PC-3 (cell line): ENCODE measurements around the gene MAP3K9. TPM values are rescaled to one million over a fixed set of nuclear protein-coding genes. Genes with fewer than 3 reads are reported as not detected.
A peak's percentile ranks its signal among the peaks of the same experiment; 100 is the strongest.

Source experiments
- ATAC-seq: fragments of 200-7000 bp; cut with Tn5 transposase; 2 replicates; pipeline ENCODE4 v1.9.1; 2020; ENCODE audit warnings: mild to moderate bottlenecking, moderate library complexity
- BruUV-seq: library from RNA; stranded (reverse); fragments of 400-500 nt; replicated peaks from 2 replicates; lab custom pipeline; 2021; lab: Mats Ljungman, UMichigan
- CTCF ChIA-PET: fragments of 300-600 bp; sonication (Branson Sonifier 250); formaldehyde crosslinking; loops from one replicate; lab custom pipeline; 2022; ENCODE audit warnings: antibody characterized with exemption; lab: Charles Lee
- POLR2A ChIA-PET: fragments of 300-600 bp; sonication (Branson Sonifier 250); formaldehyde crosslinking; loops from one replicate; lab custom pipeline; 2022; ENCODE audit warnings: antibody characterized with exemption; ENCODE audit not compliant: unreplicated experiment; lab: Charles Lee
- DNase-seq: peaks from one replicate; pipeline ENCODE4 v3.0.0-alpha.2; 2015
- H2AFZ ChIP-seq: fragments of 300-600 bp; sonication (generic); 2 replicates; pipeline ENCODE4 v1.6.0; 2016; ENCODE audit warnings: antibody characterized with exemption, low read length
- H3F3A ChIP-seq: fragments of 300-600 bp; sonication (generic); one replicate; pipeline ENCODE4 v1.6.0; 2017; ENCODE audit warnings: antibody characterized with exemption, low read length, control low read depth, mild to moderate bottlenecking; ENCODE audit not compliant: unreplicated experiment
- H3K27ac ChIP-seq: fragments of 300-600 bp; sonication (generic); 2 replicates; pipeline ENCODE4 v1.5.1; 2016; ENCODE audit warnings: mild to moderate bottlenecking, low read length
- H3K27me3 ChIP-seq: fragments of 300-600 bp; sonication (generic); 2 replicates; pipeline ENCODE4 v1.6.1; 2016; ENCODE audit warnings: low read length, mixed read lengths
- H3K36me3 ChIP-seq: fragments of 300-600 bp; sonication (generic); 2 replicates; pipeline ENCODE4 v1.6.1; 2016; ENCODE audit warnings: low read depth, mixed run types, low read length, mixed read lengths
- H3K4me1 ChIP-seq: fragments of 300-600 bp; sonication (generic); 2 replicates; pipeline ENCODE4 v1.5.1; 2016; ENCODE audit warnings: low read length; ENCODE audit not compliant: insufficient read depth
- H3K4me2 ChIP-seq: fragments of 300-600 bp; sonication (generic); 2 replicates; pipeline ENCODE4 v1.6.0; 2016; ENCODE audit warnings: low read length
- H3K4me3 ChIP-seq: fragments of 300-600 bp; sonication (generic); 2 replicates; pipeline ENCODE4 v1.5.1; 2016; ENCODE audit warnings: mild to moderate bottlenecking, low read length, mixed read lengths
- H3K79me2 ChIP-seq: fragments of 300-600 bp; sonication (generic); 2 replicates; pipeline ENCODE4 v1.6.1; 2017; ENCODE audit warnings: low read length, mixed read lengths
- H3K9ac ChIP-seq: fragments of 300-600 bp; sonication (generic); 2 replicates; pipeline ENCODE4 v1.6.0; 2016; ENCODE audit warnings: mild to moderate bottlenecking, low read length
- H3K9me2 ChIP-seq: fragments of 300-600 bp; sonication (generic); replicated peaks from 2 replicates; pipeline ENCODE4 v1.6.1; 2016; ENCODE audit warnings: mixed run types, low read length, mixed read lengths
- H3K9me3 ChIP-seq: fragments of 300-600 bp; sonication (generic); 2 replicates; pipeline ENCODE4 v1.6.1; 2016; ENCODE audit warnings: low read length, mixed read lengths
- H4K20me1 ChIP-seq: fragments of 300-600 bp; sonication (generic); 2 replicates; pipeline ENCODE4 v1.6.1; 2016; ENCODE audit warnings: low read length, mixed read lengths
- CTCF ChIP-seq: fragments of 300-600 bp; sonication (generic); conservative IDR thresholded peaks from 2 replicates; pipeline ENCODE4 v1.5.1; 2017; ENCODE audit warnings: antibody characterized with exemption, low read depth, mild to moderate bottlenecking, low read length
- EZH2 ChIP-seq: fragments of 300-600 bp; sonication (generic); IDR thresholded peaks from one replicate; pipeline ENCODE4 v1.6.1; 2017; ENCODE audit warnings: antibody characterized with exemption, mild to moderate bottlenecking, low read length; ENCODE audit not compliant: unreplicated experiment
- EZH2phosphoT487 ChIP-seq: fragments of 300-600 bp; sonication (generic); IDR thresholded peaks from 2 replicates; pipeline ENCODE4 v1.6.1; 2018; ENCODE audit warnings: mild to moderate bottlenecking, antibody characterized with exemption, low read length, borderline replicate concordance
- intact Hi-C: fragments of 100-400 bp; cut with micrococcal nuclease; formaldehyde crosslinking; loops from 2 replicates; pipeline ENCODE4 v1.9.0; 2023
- total RNA-seq: library from RNA; depleted of rRNA; stranded (reverse); fragments of >200 nt; gene quantifications from 2 replicates; pipeline ENCODE4 v1.2.3, GENCODE V29; 2014

MAP3K9 gene
- total RNA-seq, 1 experiment from 2014 or later = 13.4 TPM

- peak overlapping the region; percentile 88 for H3K4me2 ChIP-seq
- ChIA-PET POLR2A (no interaction called here), CTCF (no interaction called here)
- 0 out of 2 replicates have a peak overlapping the region, but pooled peaks have one; percentile 1 for H3K9ac ChIP-seq
- no peaks in the 10 kb centered on the region for H3F3A ChIP-seq
- intact Hi-C loops = no loop called here
- no peaks in the 10 kb centered on the region for H4K20me1 ChIP-seq
- no peaks in the 10 kb centered on the region for H3K36me3 ChIP-seq
- no TSS peak for BruUV-seq
- H3K9me2 ChIP-seq = no peaks in the 10 kb centered on the region
- H3K27me3 ChIP-seq = no peaks in the 10 kb centered on the region
- ATAC-seq (no peak), DNase-seq (peak; percentile 73)
- H3K9me3 ChIP-seq = no peaks in the 10 kb centered on the region
- peak overlapping the region; percentile 45 for H3K27ac ChIP-seq
- peaks cover 61% of the 10 kb centered on the region for H3K79me2 ChIP-seq
- H3K4me3 ChIP-seq = peak overlapping the region; percentile 83
- 0 out of 2 replicates have a peak overlapping the region, but pooled peaks have one; percentile 10 for H2AFZ ChIP-seq
- TF ChIP-seq CTCF (no peak), EZH2phosphoT487 (no peak), EZH2 (no peak)
- H3K4me1 ChIP-seq = peaks cover 44% of the 10 kb centered on the region
These were observed 3.0 kb upstream of the MAP3K9 start for GRCh38 chr14:70812124-70812818.

- POLR2A ChIA-PET = no interaction called here
- CTCF ChIA-PET = no interaction called here
- H3K36me3 ChIP-seq = no peaks in the 10 kb centered on the region
- H2AFZ ChIP-seq = no peak overlapping the region
- H3K4me1 ChIP-seq = peaks cover 39% of the 10 kb centered on the region
- no peak for ATAC-seq
- H3K9me2 ChIP-seq = no peaks in the 10 kb centered on the region
- TF ChIP-seq EZH2 (no peak), CTCF (no peak), EZH2phosphoT487 (no peak)
- no peaks in the 10 kb centered on the region for H3K27me3 ChIP-seq
- peaks cover 68% of the 10 kb centered on the region for H3K79me2 ChIP-seq
- H3K4me3 ChIP-seq = peak overlapping the region; percentile 83
- BruUV-seq = no TSS peak
- peak overlapping the region; percentile 88 for H3K4me2 ChIP-seq
- intact Hi-C loops = no loop called here
- 0 out of 2 replicates have a peak overlapping the region, but pooled peaks have one; percentile 1 for H3K9ac ChIP-seq
- peak overlapping the region; percentile 45 for H3K27ac ChIP-seq
- peak; percentile 54 for DNase-seq
- no peaks in the 10 kb centered on the region for H3K9me3 ChIP-seq
- H4K20me1 ChIP-seq = no peaks in the 10 kb centered on the region
- H3F3A ChIP-seq = no peaks in the 10 kb centered on the region
These were observed 2.3 kb upstream of the MAP3K9 start for GRCh38 chr14:70811578-70811977.

GRCh38 chr14:70811050-70811449, 1.7 kb upstream of the MAP3K9 start:
- 0 out of 2 replicates have a peak overlapping the region, but pooled peaks have one; percentile 1 for H3K27ac ChIP-seq

More at GRCh38 chr14:70811050-70811449, 1.7 kb upstream of the MAP3K9 start:
- BruUV-seq = no TSS peak
- Histone ChIP-seq H3K4me3 (peak overlapping the region; percentile 83), H3F3A (no peaks in the 10 kb centered on the region), H3K9me2 (no peaks in the 10 kb centered on the region), H3K36me3 (no peaks in the 10 kb centered on the region), H3K9ac (peak overlapping the region; percentile 56; the same call in 1 of the 2 replicates), H3K9me3 (no peaks in the 10 kb centered on the region), H3K27me3 (no peaks in the 10 kb centered on the region), H3K4me2 (peak overlapping the region; percentile 88), H4K20me1 (no peaks in the 10 kb centered on the region), H2AFZ (no peak overlapping the region), H3K79me2 (peaks cover 73% of the 10 kb centered on the region), H3K4me1 (peaks cover 39% of the 10 kb centered on the region)
- CTCF ChIA-PET = no interaction called here
- TF ChIP-seq EZH2 = no peak
- TF ChIP-seq EZH2phosphoT487 = no peak
- TF ChIP-seq CTCF = no peak
- intact Hi-C loops = no loop called here
- ATAC-seq (no peak), DNase-seq (peak; percentile 58)
- POLR2A ChIA-PET = no interaction called here
